Tracheal epithelial cell (primary cell): ENCODE results near the gene MPG. TPM values are rescaled to one million over a fixed set of nuclear protein-coding genes. Genes with fewer than 3 reads are reported as not detected.

Experiments
- total RNA-seq: library from RNA; depleted of rRNA; stranded (reverse); fragments of >200 nt; gene quantifications from 2 replicates; pipeline ENCODE4 v1.2.1, GENCODE V29; 2014

Gene MPG
- 188 and 200 TPM in 2 replicates for total RNA-seq

GRCh38 chr16:77807-78443 lies at the start of gene MPG:
Gene MPG (plus strand): TSS chr16:78225. CDS start chr16:78310, 85 bp downstream.

GRCh38 chr16:53346-54236 lies 24.4 kb upstream of the MPG start, which contains the start of the genes POLR3K and SNRNP25:
Gene POLR3K (minus strand): TSS chr16:53608. CDS start chr16:53586, 22 bp downstream.
Gene SNRNP25 (plus strand): TSS chr16:53828. CDS start chr16:54017, 189 bp downstream.

GRCh38 chr16:72561-73548 lies 5.2 kb upstream of the MPG start, which contains the start of gene RHBDF1:
Gene RHBDF1 (minus strand): TSS chr16:72631. CDS start chr16:65015, 7,616 bp downstream.

Other genes with a start within 250 kb of the MPG start
- 3.0 and 3.6 TPM in 2 replicates for gene POLR3K, start 24.6 kb upstream of the MPG start, total RNA-seq
- gene SNRNP25, start 24.4 kb upstream of the MPG start, total RNA-seq: 10.9 and 12.0 TPM in 2 replicates
- gene RHBDF1, start 5.6 kb upstream of the MPG start, total RNA-seq: 12.4 and 24.8 TPM in 2 replicates
- gene NPRL3, start 60.4 kb downstream of the MPG start, total RNA-seq: 5.8 and 7.7 TPM in 2 replicates
- gene HBZ, start 74.4 kb downstream of the MPG start, total RNA-seq: not detected in 2 replicates
- not detected in 2 replicates for gene HBM, start 87.8 kb downstream of the MPG start, total RNA-seq
- not detected in 2 replicates for gene HBA2, start 94.7 kb downstream of the MPG start, total RNA-seq
- not detected in 2 replicates for gene HBA1, start 98.5 kb downstream of the MPG start, total RNA-seq
- gene HBQ1, start 102.2 kb downstream of the MPG start, total RNA-seq: 0.48 TPM in 1 of 2 replicates, not detected in the other
- 25.4 and 28.4 TPM in 2 replicates for gene LUC7L, start 151.2 kb downstream of the MPG start, total RNA-seq
- gene FAM234A, start 156.6 kb downstream of the MPG start, total RNA-seq: 42.7 and 56.9 TPM in 2 replicates
- not detected in 2 replicates for gene RGS11, start 197.7 kb downstream of the MPG start, total RNA-seq
- 0.24 TPM in 1 of 2 replicates, not detected in the other for gene ARHGDIG, start 202.4 kb downstream of the MPG start, total RNA-seq
- gene PDIA2, start 204.9 kb downstream of the MPG start, total RNA-seq: 0.24 TPM in 1 of 2 replicates, not detected in the other